Common myeloid progenitor, CD34-positive (primary cell): ENCODE measurements around the gene WDR62.

Experiments used
- CTCF ChIA-PET: fragments of 350-600 bp; sonication (Branson Sonifier 250); formaldehyde crosslinking; loops from one replicate; lab custom pipeline; 2021; ENCODE audit warnings: antibody characterized with exemption; lab: Charles Lee
- POLR2A ChIA-PET: fragments of 350-600 bp; sonication (Branson Sonifier 250); formaldehyde crosslinking; loops from one replicate; lab custom pipeline; 2021; ENCODE audit warnings: antibody characterized with exemption; lab: Charles Lee
- DNase-seq, 3 donors: peaks; one replicate each; pipeline versions ENCODE4 v3.0.0 to v3.0.0-alpha.2; 2013
- H3K27ac ChIP-seq, 2 experiments: 1 replicate in 1 of 2; 2 replicates in 1 of 2; pipeline ENCODE4 v1.7.0; 2013; ENCODE audit warnings: inconsistent platforms in 2 of 2, low read length in 2 of 2, mild to moderate bottlenecking in 2 of 2, low read depth in 1 of 2, moderate library complexity in 1 of 2; ENCODE audit not compliant: severe bottlenecking in 2 of 2, insufficient read depth in 1 of 2, poor library complexity in 1 of 2
- H3K27me3 ChIP-seq, 5 experiments: replicated peaks in 2 of 5; 1 replicate in 3 of 5; 2 replicates in 2 of 5; pipeline versions ENCODE4 v1.6.1 to v1.7.0; 2013; ENCODE audit warnings: low read length in 4 of 5, mild to moderate bottlenecking in 2 of 5, moderate library complexity in 2 of 5, inconsistent platforms in 1 of 5; ENCODE audit not compliant: insufficient read depth in 5 of 5, control insufficient read depth in 4 of 5
- H3K36me3 ChIP-seq, 4 experiments: 1 replicate in 2 of 4; 2 replicates in 2 of 4; pipeline versions ENCODE4 v1.6.1 to v1.7.0; 2013; ENCODE audit warnings: low read length in 3 of 4, control low read depth in 1 of 4, mild to moderate bottlenecking in 1 of 4; ENCODE audit not compliant: control insufficient read depth in 4 of 4, insufficient read depth in 4 of 4
- H3K4me1 ChIP-seq, 4 experiments: 1 replicate in 3 of 4; 2 replicates in 1 of 4; pipeline versions ENCODE4 v1.6.1 to v1.7.1; 2013; ENCODE audit warnings: low read length in 3 of 4, mild to moderate bottlenecking in 3 of 4, control low read depth in 1 of 4, inconsistent platforms in 1 of 4, moderate library complexity in 1 of 4; ENCODE audit not compliant: control insufficient read depth in 4 of 4, insufficient read depth in 4 of 4; ENCODE audit errors: control extremely low read depth in 1 of 4
- H3K4me3 ChIP-seq, 7 experiments: 1 replicate in 4 of 7; 2 replicates in 3 of 7; pipeline versions ENCODE4 v1.5.1 to v1.7.0; 2013; ENCODE audit warnings: mild to moderate bottlenecking in 7 of 7, low read length in 6 of 7, moderate library complexity in 6 of 7, inconsistent platforms in 2 of 7, low read depth in 2 of 7, control low read depth in 1 of 7; ENCODE audit not compliant: insufficient read depth in 4 of 7, control insufficient read depth in 1 of 7; ENCODE audit errors: extremely low read depth in 1 of 7
- H3K9me3 ChIP-seq, 5 experiments: 1 replicate in 4 of 5; 2 replicates in 1 of 5; pipeline versions ENCODE4 v1.6.1 to v1.7.1; 2013; ENCODE audit warnings: low read length in 4 of 5, mild to moderate bottlenecking in 2 of 5, inconsistent platforms in 1 of 5, low read depth in 1 of 5, moderate library complexity in 1 of 5; ENCODE audit not compliant: control insufficient read depth in 4 of 5, insufficient read depth in 2 of 5; ENCODE audit errors: control extremely low read depth in 1 of 5
- WGBS: methylation state at CpG from one replicate; pipeline ENCODE4 v1.1.5; 2013; ENCODE audit not compliant: insufficient coverage; 5-methylcytosine and 5-hydroxymethylcytosine counted together

WDR62 gene

DNA sequence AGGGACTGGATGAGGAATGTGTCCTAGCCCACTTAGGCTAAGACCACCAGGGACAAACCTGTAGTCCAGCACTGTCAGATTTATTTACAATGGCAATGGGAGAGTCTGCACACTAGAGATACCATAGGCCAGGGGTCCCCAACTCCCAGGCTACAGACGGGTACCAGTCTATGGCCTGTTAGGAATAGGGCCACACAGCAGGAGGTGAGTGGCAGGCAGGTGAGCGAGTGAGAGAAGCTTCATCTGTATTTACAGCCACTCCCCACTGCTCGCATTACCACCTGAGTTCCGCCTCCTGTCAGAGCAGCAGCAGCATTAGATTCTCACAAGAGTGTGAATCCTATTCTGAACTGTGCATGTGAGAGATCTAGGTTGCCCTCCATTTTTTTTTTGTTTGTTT is 3.1 kb upstream of the WDR62 start:
- no peak overlapping the region for H3K27ac ChIP-seq
- H3K4me3 ChIP-seq = no peak overlapping the region
- peaks cover 0 to 8% (median 2%) of the 10 kb centered on the region in 4 experiments for H3K36me3 ChIP-seq
- 100% methylated on average over 3 of the region's 4 CpGs for WGBS
- peaks cover 3 to 27% (median 13%) of the 10 kb centered on the region in 4 experiments for H3K4me1 ChIP-seq
- ChIA-PET CTCF (interaction anchor here (0.7 kb wide), 1 partner anchor 42 kb away, joined by 5 read pairs; no protein-coding TSS in a partner anchor), POLR2A (no interaction called here)
- H3K9me3 ChIP-seq = no peaks in the 10 kb centered on the region
- DNase-seq = no peak
- no peaks in the 10 kb centered on the region for H3K27me3 ChIP-seq

DNA sequence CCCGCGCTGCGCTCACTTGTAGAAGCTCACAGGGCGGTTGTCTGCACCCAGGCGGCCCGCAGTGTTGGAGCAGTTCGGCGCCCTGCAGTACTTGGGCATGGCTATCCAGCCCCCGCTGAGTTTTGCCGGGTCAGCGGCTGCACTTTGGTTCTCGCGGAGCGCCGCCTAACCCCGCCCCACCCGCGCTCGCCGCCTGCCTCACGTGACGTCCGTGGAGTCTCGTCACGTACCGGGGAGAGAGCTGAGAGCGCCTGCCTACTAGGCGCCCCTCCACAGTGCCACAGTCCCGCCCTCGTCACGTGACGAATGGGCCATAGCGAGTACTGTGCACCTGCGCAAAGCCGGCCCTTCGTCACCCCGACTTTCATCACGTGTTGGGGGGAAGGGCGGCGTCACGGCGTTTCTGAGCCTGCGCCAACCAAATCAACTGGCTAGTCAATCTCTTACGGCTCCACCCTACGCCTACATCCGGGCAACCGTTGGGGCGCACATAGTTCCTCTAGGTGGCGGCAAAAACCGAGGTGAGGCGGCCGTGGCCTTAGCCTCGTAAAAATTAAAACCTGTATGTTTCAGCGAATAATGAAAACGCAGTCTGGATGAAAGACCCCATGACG is 471 bp upstream of the WDR62 start, which contains the start of gene THAP8:
TSS of gene THAP8 (minus strand) at position 167 of the 614 bp plus-strand sequence. CDS start at position 99, 68 bp downstream.
- CTCF ChIA-PET = interaction anchor here (1.0 to 1.8 kb wide), 4 partner anchors 11 to 200 kb away, joined by 3 to 9 read pairs (median 3); partner anchors contain the start of gene CAPNS1
- Histone ChIP-seq H3K27ac (peak within 1 kb of the TSS; percentile 79 to 92), H3K4me1 (peaks cover 3 to 30% (median 13%) of the 10 kb centered on the region in 4 experiments), H3K27me3 (no peaks in the 10 kb centered on the region), H3K36me3 (peaks cover 0 to 18% (median 10%) of the 10 kb centered on the region in 4 experiments), H3K9me3 (no peaks in the 10 kb centered on the region), H3K4me3 (peak within 1 kb of the TSS; percentile 71 to 94 (median 89))
- DNase-seq = peak; percentile 99 to 100 (median 100)
- 0% methylated on average over 50 of the region's 56 CpGs for WGBS
- POLR2A ChIA-PET = interaction anchor here (0.5 to 1.1 kb wide), 3 partner anchors 18 to 179 kb away, joined by 3 to 4 read pairs (median 3); no protein-coding TSS in a partner anchor

DNA sequence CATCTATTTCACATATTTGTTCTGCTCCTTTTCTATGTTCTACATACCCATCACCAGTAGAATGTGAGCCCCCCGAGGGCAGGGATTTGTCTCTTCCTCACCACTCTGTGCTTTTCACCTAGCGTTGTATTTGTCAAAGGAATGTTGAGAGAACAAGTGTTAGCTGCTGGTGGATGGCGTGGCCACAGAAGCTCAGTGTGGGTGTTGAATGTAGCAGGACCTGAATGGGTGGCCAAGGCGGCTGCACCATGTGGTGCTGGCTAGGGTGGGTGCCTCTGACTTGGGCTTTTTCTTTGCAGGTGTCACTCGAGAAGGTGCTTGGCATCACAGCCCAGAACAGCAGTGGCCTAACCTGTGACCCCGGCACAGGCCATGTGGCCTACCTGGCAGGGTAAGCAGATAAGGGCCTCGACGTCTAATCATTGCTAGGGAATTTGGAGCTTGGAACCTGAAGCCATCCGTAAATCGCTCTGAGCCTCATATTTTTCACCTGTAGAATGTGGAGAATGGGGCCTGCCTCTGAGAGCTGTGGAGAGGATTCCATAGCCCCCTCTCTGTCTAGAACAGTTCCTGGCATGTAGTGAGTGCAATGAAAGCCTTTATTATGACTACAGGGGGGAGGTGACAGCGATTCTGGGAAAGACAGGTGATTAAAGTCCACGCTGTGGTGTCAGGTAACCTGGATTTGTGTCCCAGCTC is 3.9 kb downstream of the WDR62 start:
- no peaks in the 10 kb centered on the region for H3K27me3 ChIP-seq
- H3K36me3 ChIP-seq = peaks cover 0 to 49% (median 30%) of the 10 kb centered on the region in 4 experiments
- 99% methylated on average over 12 of the region's 12 CpGs for WGBS
- H3K4me1 ChIP-seq = peaks cover under 1 to 20% (median 9%) of the 10 kb centered on the region in 4 experiments
- no peak overlapping the region for H3K4me3 ChIP-seq
- no peak overlapping the region for H3K27ac ChIP-seq
- POLR2A ChIA-PET = no interaction called here
- no peaks in the 10 kb centered on the region for H3K9me3 ChIP-seq
- DNase-seq = no peak
- CTCF ChIA-PET = interaction anchor here (0.9 to 1.3 kb wide), 4 partner anchors 12 to 67 kb away, joined by 3 read pairs; no protein-coding TSS in a partner anchor

DNA sequence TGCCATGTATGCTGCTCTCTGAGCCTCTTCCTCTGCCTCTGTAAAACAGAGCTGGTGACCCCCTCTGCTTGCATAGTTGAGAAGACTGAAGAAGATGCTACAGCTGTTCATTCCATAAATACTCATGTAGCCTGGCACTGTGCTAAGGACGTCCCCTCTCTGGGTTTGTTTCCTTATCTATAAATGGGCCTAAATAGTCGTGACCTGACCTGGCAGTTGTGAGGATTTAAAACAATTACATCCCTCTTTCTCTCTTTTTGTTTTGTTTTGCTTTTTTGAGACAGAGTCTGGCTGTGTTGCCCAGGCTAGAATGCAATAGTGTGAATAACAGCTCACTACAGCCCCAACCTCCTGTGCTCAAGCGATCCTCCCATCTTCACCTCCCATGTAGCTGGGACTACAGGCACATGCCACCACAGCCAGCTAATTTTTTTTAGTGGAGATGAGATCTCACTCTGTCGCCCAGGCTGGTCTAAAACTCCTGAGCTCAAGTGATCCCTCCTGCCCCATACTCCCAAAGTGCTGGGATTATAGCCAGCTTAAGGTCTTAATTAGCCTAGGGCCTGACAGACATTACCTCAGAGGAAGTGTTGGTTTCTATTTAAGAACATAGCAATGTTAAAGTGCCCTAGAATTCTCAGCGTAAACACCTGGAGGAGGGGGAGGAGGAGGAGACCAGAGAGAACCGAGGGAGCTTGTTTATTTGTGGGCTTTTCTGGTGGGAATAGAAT is 4.6 kb downstream of the WDR62 start:
- H3K36me3 ChIP-seq = peaks cover 0 to 54% (median 33%) of the 10 kb centered on the region in 4 experiments

DNA sequence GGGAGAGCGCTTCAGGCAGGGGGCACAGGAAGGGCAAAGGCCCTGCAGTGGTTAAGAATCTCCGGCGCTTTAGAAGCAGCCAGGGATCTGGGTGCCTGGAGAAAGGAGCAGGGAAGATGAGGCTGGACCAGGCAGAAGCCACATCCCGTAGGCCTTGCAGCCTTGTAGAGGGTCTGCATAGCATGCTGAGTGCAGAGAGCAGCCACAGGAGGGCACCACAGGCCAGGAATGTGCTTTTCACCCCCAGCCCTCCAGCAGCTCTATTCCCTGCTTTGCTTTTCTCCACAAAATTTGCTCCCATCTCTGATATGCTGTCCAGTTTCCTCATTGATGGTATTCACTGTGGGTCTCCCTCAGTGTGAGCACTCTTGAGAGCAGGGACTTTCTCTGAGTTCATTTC is 5.7 kb downstream of the WDR62 start:
- Histone ChIP-seq H3K4me3 (no peak overlapping the region), H3K27ac (no peak overlapping the region), H3K27me3 (no peaks in the 10 kb centered on the region), H3K4me1 (peaks cover 0 to 14% (median 6%) of the 10 kb centered on the region in 4 experiments), H3K36me3 (peaks cover 0 to 61% (median 33%) of the 10 kb centered on the region in 4 experiments), H3K9me3 (no peaks in the 10 kb centered on the region)
- WGBS = 93% methylated on average over 4 of the region's 4 CpGs
- CTCF ChIA-PET = interaction anchor here (0.8 to 1.8 kb wide), 7 partner anchors 10 to 109 kb away, joined by 3 to 9 read pairs (median 3); no protein-coding TSS in a partner anchor
- POLR2A ChIA-PET = no interaction called here
- DNase-seq = peak; percentile 16 to 49 (median 41)

More for the DNA sequence above, 4.6 kb downstream of the WDR62 start:
- POLR2A ChIA-PET = no interaction called here
- peaks cover 0 to 17% (median 9%) of the 10 kb centered on the region in 4 experiments for H3K4me1 ChIP-seq
- H3K27me3 ChIP-seq = no peaks in the 10 kb centered on the region
- no peaks in the 10 kb centered on the region for H3K9me3 ChIP-seq
- no peak for DNase-seq
- H3K4me3 ChIP-seq = no peak overlapping the region
- no peak overlapping the region for H3K27ac ChIP-seq
- 100% methylated on average over 4 of the region's 6 CpGs for WGBS
- CTCF ChIA-PET = interaction anchor here (0.9 to 1.3 kb wide), 4 partner anchors 12 to 68 kb away, joined by 3 read pairs; no protein-coding TSS in a partner anchor

DNA sequence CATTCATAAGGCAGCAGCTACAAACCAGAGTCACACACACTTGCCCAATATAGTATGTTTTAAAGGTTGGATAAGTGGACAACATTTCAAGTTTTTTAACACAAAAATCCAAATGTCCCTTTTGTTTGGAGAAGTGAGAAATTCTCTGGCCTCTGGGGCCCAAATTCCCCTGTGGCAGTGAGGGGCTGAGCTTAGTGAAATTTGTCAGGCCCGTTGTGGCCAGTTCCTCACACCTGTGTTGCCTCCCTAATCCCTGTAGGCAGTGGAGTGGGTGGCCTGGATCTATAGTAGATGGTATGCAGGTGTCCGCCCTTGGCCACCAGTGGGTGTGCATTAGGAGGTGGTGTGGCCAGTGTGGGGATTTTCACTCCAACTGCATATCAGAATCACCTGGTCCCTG is 6.7 kb downstream of the WDR62 start:
- H3K27ac ChIP-seq = no peak overlapping the region
- peaks cover 0 to 5% (median 0%) of the 10 kb centered on the region in 4 experiments for H3K4me1 ChIP-seq
- no peak overlapping the region for H3K4me3 ChIP-seq
- no peaks in the 10 kb centered on the region for H3K9me3 ChIP-seq
- WGBS = 100% methylated on average over 1 of the region's 2 CpGs
- ChIA-PET POLR2A (no interaction called here), CTCF (interaction anchor here (0.8 to 1.8 kb wide), 9 partner anchors 11 to 108 kb away, joined by 3 to 9 read pairs (median 3); no protein-coding TSS in a partner anchor)
- H3K27me3 ChIP-seq = no peaks in the 10 kb centered on the region
- DNase-seq = no peak
- peaks cover 5 to 70% (median 37%) of the 10 kb centered on the region in 4 experiments for H3K36me3 ChIP-seq
